Natural killer cell (primary cell): ENCODE results near the gene ACAD10. TPM values are rescaled to one million over a fixed set of nuclear protein-coding genes. Genes with fewer than 3 reads are reported as not detected.
A peak's percentile ranks its signal among the peaks of the same experiment; 100 is the strongest.

ENCODE experiments used
- ATAC-seq, 3 donors: fragments of 150-1000 bp in 2 of 3; fragments of 200-7000 bp in 1 of 3; cut with Tn5 transposase; 1 replicate in 1 of 3; 2 replicates in 2 of 3; pipeline ENCODE4 v1.10.0; 2021; ENCODE audit warnings: mild to moderate bottlenecking in 2 of 3, moderate library complexity in 2 of 3
- DNase-seq, 2 donors: peaks; one replicate each; pipeline versions ENCODE4 v3.0.0 to v3.0.0-alpha.2; 2013 to 2021; ENCODE audit warnings: mixed read lengths in 1 of 2
- H3K27ac ChIP-seq: one replicate; pipeline ENCODE4 v1.5.1; 2013; ENCODE audit warnings: mild to moderate bottlenecking, low read length
- H3K27me3 ChIP-seq: one replicate; pipeline ENCODE4 v1.6.1; 2013; ENCODE audit warnings: low read length; ENCODE audit not compliant: control insufficient read depth, insufficient read depth
- H3K36me3 ChIP-seq: one replicate; pipeline ENCODE4 v1.6.1; 2013; ENCODE audit warnings: low read length; ENCODE audit not compliant: control insufficient read depth, insufficient read depth
- H3K4me1 ChIP-seq: one replicate; pipeline ENCODE4 v1.6.1; 2013; ENCODE audit warnings: low read length; ENCODE audit not compliant: control insufficient read depth, insufficient read depth
- H3K4me3 ChIP-seq: one replicate; pipeline ENCODE4 v1.5.1; 2013; ENCODE audit warnings: low read length
- H3K9me3 ChIP-seq: one replicate; pipeline ENCODE4 v1.6.1; 2013; ENCODE audit warnings: low read length; ENCODE audit not compliant: control insufficient read depth, insufficient read depth
- H3K27ac Mint-ChIP-seq, 2 donors: one replicate each; pipeline ENCODE4 v1.8.0; 2022; ENCODE audit warnings: mild to moderate bottlenecking in 2 of 2, mixed read lengths in 2 of 2, moderate library complexity in 1 of 2
- H3K27me3 Mint-ChIP-seq, 2 donors: one replicate each; pipeline ENCODE4 v1.8.0; 2022; ENCODE audit warnings: low read depth in 2 of 2, mixed read lengths in 2 of 2
- H3K36me3 Mint-ChIP-seq: one replicate; pipeline ENCODE4 v1.8.0; 2022; ENCODE audit warnings: mixed read lengths
- H3K4me1 Mint-ChIP-seq, 2 donors: one replicate each; pipeline ENCODE4 v1.8.0; 2022; ENCODE audit warnings: mixed read lengths in 2 of 2
- H3K4me3 Mint-ChIP-seq: one replicate; pipeline ENCODE4 v1.8.0; 2022; ENCODE audit warnings: mild to moderate bottlenecking, moderate library complexity, mixed read lengths
- H3K9me3 Mint-ChIP-seq, 2 donors: one replicate each; pipeline ENCODE4 v1.8.0; 2022; ENCODE audit warnings: mixed read lengths in 2 of 2
- CTCF ChIP-seq: fragments of 200-600 bp; IDR thresholded peaks from one replicate; pipeline ENCODE4 v1.8.0; 2022; ENCODE audit warnings: antibody characterized with exemption
- WGBS: methylation state at CpG from one replicate; pipeline ENCODE4 v1.1.7; 2013; ENCODE audit warnings: missing lambda C conversion rate; ENCODE audit not compliant: insufficient coverage; 5-methylcytosine and 5-hydroxymethylcytosine counted together
- intact Hi-C: fragments of 100-400 bp; cut with micrococcal nuclease; formaldehyde crosslinking; loops from one replicate; pipeline ENCODE4 v1.14.2; 2022
- total RNA-seq, 4 donors: library from RNA; stranded (reverse); fragments of 120-200 nt in 1 of 4; gene quantifications; one replicate each; pipeline versions ENCODE4 v1.2.3 to v1.2.4, GENCODE V29; 2013 to 2022

Gene ACAD10
- total RNA-seq, 3 donors from 2014 or later (not counting 1 experiment from before 2014, with no cell fraction given): 19.0 to 29.0 (median 27.0) TPM

- H3K4me1 ChIP-seq: peaks cover 26% of the 10 kb centered on the region
- H3K27ac ChIP-seq: peak overlapping the region; percentile 89
- Mint-ChIP-seq H3K36me3 (no peaks in the 10 kb centered on the region), H3K27ac (peak overlapping the region in 1 of 2 donors; percentile 75), H3K9me3 (no peaks in the 10 kb centered on the region), H3K27me3 (peaks cover 10 to 16% of the 10 kb centered on the region in 2 donors), H3K4me1 (peaks cover 3 to 8% of the 10 kb centered on the region in 2 donors), H3K4me3 (no peak overlapping the region)
- no peaks in the 10 kb centered on the region for H3K9me3 ChIP-seq
- WGBS: 36% methylated on average over 14 of the region's 15 CpGs
- intact Hi-C loops: no loop called here
- H3K27me3 ChIP-seq: no peaks in the 10 kb centered on the region
- TF ChIP-seq CTCF: no peak
- no peak overlapping the region for H3K4me3 ChIP-seq
- ATAC-seq (peak in 1 of 3 donors; percentile 52), DNase-seq (peak in 1 of 2 donors; percentile 15)
- no peaks in the 10 kb centered on the region for H3K36me3 ChIP-seq
Observed at GRCh38 chr12:111775205-111776193, 89.6 kb downstream of the ACAD10 start.

GRCh38 chr12:111776836-111777344 is 91.0 kb downstream of the ACAD10 start:
- H3K4me1 ChIP-seq: peaks cover 26% of the 10 kb centered on the region
- ATAC-seq (no peak), DNase-seq (no peak)
- H3K27ac ChIP-seq: no peak overlapping the region
- no peaks in the 10 kb centered on the region for H3K27me3 ChIP-seq
- no peaks in the 10 kb centered on the region for H3K36me3 Mint-ChIP-seq
- no peak overlapping the region for H3K4me3 ChIP-seq
- H3K27ac Mint-ChIP-seq: no peak overlapping the region
- intact Hi-C loops: no loop called here
- H3K9me3 Mint-ChIP-seq: no peaks in the 10 kb centered on the region
- TF ChIP-seq CTCF: no peak
- WGBS: 81% methylated on average over 3 of the region's 3 CpGs
- H3K27me3 Mint-ChIP-seq: peaks cover 10 to 16% of the 10 kb centered on the region in 2 donors
- peaks cover 5 to 10% of the 10 kb centered on the region in 2 donors for H3K4me1 Mint-ChIP-seq
- no peaks in the 10 kb centered on the region for H3K9me3 ChIP-seq
- H3K36me3 ChIP-seq: no peaks in the 10 kb centered on the region
- no peak overlapping the region for H3K4me3 Mint-ChIP-seq

- Mint-ChIP-seq H3K27ac (no peak overlapping the region), H3K4me1 (peaks cover 5 to 10% of the 10 kb centered on the region in 2 donors), H3K4me3 (no peak overlapping the region), H3K27me3 (peaks cover 10 to 16% of the 10 kb centered on the region in 2 donors), H3K9me3 (no peaks in the 10 kb centered on the region), H3K36me3 (no peaks in the 10 kb centered on the region)
- Histone ChIP-seq H3K36me3 (no peaks in the 10 kb centered on the region), H3K27ac (no peak overlapping the region), H3K4me1 (peaks cover 26% of the 10 kb centered on the region), H3K27me3 (no peaks in the 10 kb centered on the region), H3K4me3 (no peak overlapping the region), H3K9me3 (no peaks in the 10 kb centered on the region)
- ATAC-seq (peak in 1 of 3 donors; percentile 62), DNase-seq (no peak)
- intact Hi-C loops: no loop called here
- no peak for TF ChIP-seq CTCF
- 88% methylated on average over 16 of the region's 16 CpGs for WGBS
Observed at GRCh38 chr12:111777345-111778045, 91.6 kb downstream of the ACAD10 start.
